ENCODE measurements around the gene RBAK.

- no peak for TF ChIP-seq FOXP2 (optimal IDR thresholded peaks at IDR 0.05; ENCODE audit: control extremely low read depth, extremely low read length, insufficient read depth)
- no peak for TF ChIP-seq EZH2 (IDR thresholded peaks at IDR 0.05)
- no peak for TF ChIP-seq POLR2AphosphoS5 (IDR thresholded peaks at IDR 0.05; ENCODE audit: borderline replicate concordance, low read depth, low read length)
Observed at GRCh38 chr7:5077740-5078139, 32.1 kb downstream of the RBAK start.

All from SK-N-MC (cell line).